Neural cell (in vitro differentiated cells): ENCODE results near the gene VWC2. TPM values are rescaled to one million over a fixed set of nuclear protein-coding genes. Genes with fewer than 3 reads are reported as not detected.

Source experiments
- H2AFZ ChIP-seq: fragments of 200-600, 300-800 bp; sonication (generic), shearing (Covaris generic); 2 replicates; pipeline ENCODE4 v1.6.0; 2014; ENCODE audit warnings: low read depth, mild to moderate bottlenecking, antibody characterized with exemption, low read length, moderate library complexity
- H3F3A ChIP-seq: fragments of 200-600 bp; shearing (Covaris generic); 2 replicates; pipeline ENCODE4 v1.6.1; 2016; ENCODE audit warnings: mild to moderate bottlenecking, moderate library complexity, mixed read lengths, antibody characterized with exemption, low read length; ENCODE audit not compliant: insufficient read depth, poor library complexity, severe bottlenecking
- H3K27ac ChIP-seq: fragments of 200-600, 300-800 bp; sonication (generic), shearing (Covaris generic); 2 replicates; pipeline ENCODE4 v1.5.1; 2014; ENCODE audit warnings: mild to moderate bottlenecking, low read length, moderate library complexity
- H3K27me3 ChIP-seq: fragments of 300-800, 200-600 bp; sonication (generic), shearing (Covaris generic); 2 replicates; pipeline ENCODE4 v1.6.0; 2014; ENCODE audit warnings: mild to moderate bottlenecking, low read depth, low read length, moderate library complexity; ENCODE audit not compliant: insufficient read depth
- H3K36me3 ChIP-seq: fragments of 300-800, 200-600 bp; sonication (generic), shearing (Covaris generic); 2 replicates; pipeline ENCODE4 v1.5.1; 2014; ENCODE audit warnings: mild to moderate bottlenecking, antibody characterized with exemption, low read length, moderate library complexity; ENCODE audit not compliant: insufficient read depth
- H3K4me2 ChIP-seq: fragments of 300-800, 200-600 bp; sonication (generic), shearing (Covaris generic); 2 replicates; pipeline ENCODE4 v1.6.0; 2014; ENCODE audit warnings: mild to moderate bottlenecking, low read length
- H3K4me3 ChIP-seq: fragments of 300-800, 200-600 bp; sonication (generic), shearing (Covaris generic); 2 replicates; pipeline ENCODE4 v1.5.1; 2014; ENCODE audit warnings: mild to moderate bottlenecking, low read length, moderate library complexity
- H3K79me2 ChIP-seq: fragments of 200-600 bp; shearing (Covaris generic); replicated peaks from 2 replicates; pipeline ENCODE4 v1.6.0; 2014; ENCODE audit warnings: mild to moderate bottlenecking, low read length, moderate library complexity; ENCODE audit not compliant: insufficient read depth
- H3K9ac ChIP-seq: fragments of 300-800, 200-600 bp; sonication (generic), shearing (Covaris generic); 2 replicates; pipeline ENCODE4 v1.6.1; 2016; ENCODE audit warnings: mild to moderate bottlenecking, low read length, mixed read lengths
- H3K9me2 ChIP-seq: fragments of 200-600 bp; shearing (Covaris generic); 2 replicates; pipeline ENCODE4 v1.6.1; 2016; ENCODE audit warnings: mild to moderate bottlenecking, low read length, mixed read lengths; ENCODE audit not compliant: insufficient read depth
- H3K9me3 ChIP-seq: fragments of 200-600, 300-800 bp; sonication (generic), shearing (Covaris generic); 2 replicates; pipeline ENCODE4 v1.6.1; 2016; ENCODE audit warnings: mild to moderate bottlenecking, mixed run types, low read length, moderate library complexity, mixed read lengths
- H4K20me1 ChIP-seq: fragments of 200-600 bp; shearing (Covaris generic); 2 replicates; pipeline ENCODE4 v1.6.1; 2016; ENCODE audit warnings: mild to moderate bottlenecking, mixed run types; ENCODE audit not compliant: insufficient read depth
- EP300 ChIP-seq: fragments of 450-650 bp; conservative IDR thresholded peaks from 2 replicates; pipeline ENCODE4 v1.6.1; 2014; ENCODE audit warnings: antibody characterized with exemption, mild to moderate bottlenecking, moderate library complexity; ENCODE audit not compliant: poor library complexity, severe bottlenecking
- EZH2 ChIP-seq: fragments of 200-600, 300-800 bp; shearing (Covaris generic), sonication (generic); IDR thresholded peaks from 2 replicates; pipeline ENCODE4 v1.6.1; 2014; ENCODE audit warnings: antibody characterized with exemption, low read length, borderline replicate concordance, mild to moderate bottlenecking; ENCODE audit not compliant: insufficient read depth, poor library complexity, severe bottlenecking
- MXI1 ChIP-seq: fragments of 450-650 bp; conservative IDR thresholded peaks from 2 replicates; pipeline ENCODE4 v1.6.1; 2014; ENCODE audit warnings: antibody characterized with exemption, mild to moderate bottlenecking; ENCODE audit not compliant: poor library complexity, severe bottlenecking
- POLR2AphosphoS5 ChIP-seq: IDR thresholded peaks from 2 replicates; pipeline ENCODE4 v1.6.1; 2012
- RAD21 ChIP-seq: fragments of 450-650 bp; conservative IDR thresholded peaks from 2 replicates; pipeline ENCODE4 v1.6.1; 2014; ENCODE audit warnings: antibody characterized with exemption, mild to moderate bottlenecking, moderate library complexity
- SMC3 ChIP-seq: fragments of 450-650 bp; conservative IDR thresholded peaks from 2 replicates; pipeline ENCODE4 v1.6.1; 2014; ENCODE audit warnings: antibody characterized with exemption, mild to moderate bottlenecking, moderate library complexity; ENCODE audit not compliant: poor library complexity
- TAF1 ChIP-seq: IDR thresholded peaks from 2 replicates; pipeline ENCODE4 v1.6.1; 2012; ENCODE audit warnings: low read depth
- polyA plus RNA-seq: library from polyadenylated mRNA; depleted of rRNA; stranded (reverse); fragments of >200 nt; gene quantifications from 2 replicates; pipeline ENCODE4 v1.2.3, GENCODE V29; 2014
- TF ChIP-seq, protein P1 (sequence below): fragments of 450-650 bp; IDR thresholded peaks from 2 replicates; pipeline ENCODE4 v1.5.1; 2014; ENCODE audit warnings: antibody characterized with exemption, mild to moderate bottlenecking, moderate library complexity; ENCODE audit not compliant: poor library complexity, severe bottlenecking
- TF ChIP-seq, protein P2 (sequence below): IDR thresholded peaks from 2 replicates; pipeline ENCODE4 v1.6.1; 2012; ENCODE audit warnings: borderline replicate concordance

The VWC2 gene
- polyA plus RNA-seq, 1 donor from 2014 or later = 4.6 TPM

DNA sequence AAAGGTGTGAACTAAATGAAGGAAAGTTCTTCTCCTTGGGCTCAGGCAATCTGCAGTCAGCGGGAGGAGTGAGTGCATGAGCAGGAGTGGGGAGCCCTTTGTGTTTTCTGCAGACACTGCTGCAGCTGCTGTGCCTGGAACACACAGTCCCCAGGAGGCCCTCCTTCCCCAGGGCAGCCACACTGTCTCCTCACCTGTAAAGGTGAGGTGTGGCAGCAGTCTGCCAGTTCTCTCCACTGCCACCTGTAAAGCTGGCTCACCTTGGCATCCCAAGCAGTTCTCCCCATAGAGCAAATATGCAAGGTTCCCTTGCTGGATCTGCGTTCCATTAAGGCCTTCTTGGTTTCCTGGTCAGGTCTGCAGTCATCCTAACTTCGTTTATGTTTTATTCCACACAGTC, 5.2 kb upstream of the VWC2 start:
- H3K27ac ChIP-seq = no peak overlapping the region
- no peaks in the 10 kb centered on the region for H3K36me3 ChIP-seq
- H3K9ac ChIP-seq = no peak overlapping the region
- no peaks in the 10 kb centered on the region for H3K79me2 ChIP-seq
- H4K20me1 ChIP-seq = no peaks in the 10 kb centered on the region
- H3K4me3 ChIP-seq = no peak overlapping the region
- H3F3A ChIP-seq = no peaks in the 10 kb centered on the region
- H3K9me3 ChIP-seq = no peaks in the 10 kb centered on the region
- H3K4me2 ChIP-seq = no peak overlapping the region
- TF ChIP-seq POLR2AphosphoS5 = no peak
- TF ChIP-seq, protein P1, sequence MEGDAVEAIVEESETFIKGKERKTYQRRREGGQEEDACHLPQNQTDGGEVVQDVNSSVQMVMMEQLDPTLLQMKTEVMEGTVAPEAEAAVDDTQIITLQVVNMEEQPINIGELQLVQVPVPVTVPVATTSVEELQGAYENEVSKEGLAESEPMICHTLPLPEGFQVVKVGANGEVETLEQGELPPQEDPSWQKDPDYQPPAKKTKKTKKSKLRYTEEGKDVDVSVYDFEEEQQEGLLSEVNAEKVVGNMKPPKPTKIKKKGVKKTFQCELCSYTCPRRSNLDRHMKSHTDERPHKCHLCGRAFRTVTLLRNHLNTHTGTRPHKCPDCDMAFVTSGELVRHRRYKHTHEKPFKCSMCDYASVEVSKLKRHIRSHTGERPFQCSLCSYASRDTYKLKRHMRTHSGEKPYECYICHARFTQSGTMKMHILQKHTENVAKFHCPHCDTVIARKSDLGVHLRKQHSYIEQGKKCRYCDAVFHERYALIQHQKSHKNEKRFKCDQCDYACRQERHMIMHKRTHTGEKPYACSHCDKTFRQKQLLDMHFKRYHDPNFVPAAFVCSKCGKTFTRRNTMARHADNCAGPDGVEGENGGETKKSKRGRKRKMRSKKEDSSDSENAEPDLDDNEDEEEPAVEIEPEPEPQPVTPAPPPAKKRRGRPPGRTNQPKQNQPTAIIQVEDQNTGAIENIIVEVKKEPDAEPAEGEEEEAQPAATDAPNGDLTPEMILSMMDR = no peak
- TF ChIP-seq SMC3 = no peak
- no peak for TF ChIP-seq EZH2
- TF ChIP-seq MXI1 = no peak
- no peak for TF ChIP-seq EP300
- no peak for TF ChIP-seq TAF1
- TF ChIP-seq, protein P2, sequence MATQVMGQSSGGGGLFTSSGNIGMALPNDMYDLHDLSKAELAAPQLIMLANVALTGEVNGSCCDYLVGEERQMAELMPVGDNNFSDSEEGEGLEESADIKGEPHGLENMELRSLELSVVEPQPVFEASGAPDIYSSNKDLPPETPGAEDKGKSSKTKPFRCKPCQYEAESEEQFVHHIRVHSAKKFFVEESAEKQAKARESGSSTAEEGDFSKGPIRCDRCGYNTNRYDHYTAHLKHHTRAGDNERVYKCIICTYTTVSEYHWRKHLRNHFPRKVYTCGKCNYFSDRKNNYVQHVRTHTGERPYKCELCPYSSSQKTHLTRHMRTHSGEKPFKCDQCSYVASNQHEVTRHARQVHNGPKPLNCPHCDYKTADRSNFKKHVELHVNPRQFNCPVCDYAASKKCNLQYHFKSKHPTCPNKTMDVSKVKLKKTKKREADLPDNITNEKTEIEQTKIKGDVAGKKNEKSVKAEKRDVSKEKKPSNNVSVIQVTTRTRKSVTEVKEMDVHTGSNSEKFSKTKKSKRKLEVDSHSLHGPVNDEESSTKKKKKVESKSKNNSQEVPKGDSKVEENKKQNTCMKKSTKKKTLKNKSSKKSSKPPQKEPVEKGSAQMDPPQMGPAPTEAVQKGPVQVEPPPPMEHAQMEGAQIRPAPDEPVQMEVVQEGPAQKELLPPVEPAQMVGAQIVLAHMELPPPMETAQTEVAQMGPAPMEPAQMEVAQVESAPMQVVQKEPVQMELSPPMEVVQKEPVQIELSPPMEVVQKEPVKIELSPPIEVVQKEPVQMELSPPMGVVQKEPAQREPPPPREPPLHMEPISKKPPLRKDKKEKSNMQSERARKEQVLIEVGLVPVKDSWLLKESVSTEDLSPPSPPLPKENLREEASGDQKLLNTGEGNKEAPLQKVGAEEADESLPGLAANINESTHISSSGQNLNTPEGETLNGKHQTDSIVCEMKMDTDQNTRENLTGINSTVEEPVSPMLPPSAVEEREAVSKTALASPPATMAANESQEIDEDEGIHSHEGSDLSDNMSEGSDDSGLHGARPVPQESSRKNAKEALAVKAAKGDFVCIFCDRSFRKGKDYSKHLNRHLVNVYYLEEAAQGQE = no peak
- no peak for TF ChIP-seq RAD21
- no peak overlapping the region for H2AFZ ChIP-seq
- H3K27me3 ChIP-seq = peaks cover 15% of the 10 kb centered on the region
- H3K9me2 ChIP-seq = no peaks in the 10 kb centered on the region

DNA sequence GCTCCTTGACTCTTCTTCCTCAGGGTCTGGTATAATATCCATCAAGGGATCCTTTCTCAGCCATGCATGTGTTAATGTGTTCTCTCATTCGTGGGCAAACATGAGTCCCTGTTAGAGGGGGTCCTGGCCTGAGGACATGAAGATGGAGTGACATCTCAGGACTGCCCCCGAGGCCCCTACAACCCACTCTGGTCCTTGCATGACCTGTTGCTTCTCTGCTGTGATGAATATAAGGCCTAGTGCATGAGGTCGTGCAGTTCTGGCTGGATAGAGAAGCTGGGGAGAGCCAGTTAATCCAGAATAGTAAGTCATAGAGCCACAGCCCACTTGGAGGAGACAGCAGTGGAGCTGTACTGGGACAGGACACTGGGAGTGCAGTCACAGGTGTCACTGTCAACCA, 4.6 kb upstream of the VWC2 start:
- H3F3A ChIP-seq = no peaks in the 10 kb centered on the region
- no peaks in the 10 kb centered on the region for H3K9me2 ChIP-seq
- no peak overlapping the region for H2AFZ ChIP-seq
- no peaks in the 10 kb centered on the region for H3K36me3 ChIP-seq
- no peak overlapping the region for H3K4me3 ChIP-seq
- peaks cover 19% of the 10 kb centered on the region for H3K27me3 ChIP-seq
- no peaks in the 10 kb centered on the region for H4K20me1 ChIP-seq
- H3K79me2 ChIP-seq = no peaks in the 10 kb centered on the region
- no peak overlapping the region for H3K9ac ChIP-seq
- TF ChIP-seq SMC3 (no peak), POLR2AphosphoS5 (no peak), RAD21 (no peak), MXI1 (no peak)
- TF ChIP-seq, protein P1 = no peak
- no peaks in the 10 kb centered on the region for H3K9me3 ChIP-seq
- no peak overlapping the region for H3K4me2 ChIP-seq
- H3K27ac ChIP-seq = no peak overlapping the region
